WTC11 (cell line): ENCODE measurements around the gene SIGLEC12. TPM values are rescaled to one million over a fixed set of nuclear protein-coding genes. Genes with fewer than 3 reads are reported as not detected.
A peak's percentile ranks its signal among the peaks of the same experiment; 100 is the strongest.

Experiments used
- ATAC-seq: fragments of 200-7000 bp; cut with Tn5 transposase; 2 replicates; pipeline ENCODE4 v1.10.0; 2021; ENCODE audit warnings: mild to moderate bottlenecking, moderate library complexity
- CTCF ChIA-PET: fragments of 300-600 bp; sonication (Branson Sonifier 250); formaldehyde crosslinking; loops from one replicate; lab custom pipeline; 2021; ENCODE audit warnings: antibody characterized with exemption; lab: Charles Lee
- POLR2A ChIA-PET: fragments of 350-600 bp; sonication (Branson Sonifier 250); formaldehyde crosslinking; loops from one replicate; lab custom pipeline; 2021; ENCODE audit warnings: antibody characterized with exemption; lab: Charles Lee
- DNase-seq: peaks from one replicate; pipeline ENCODE4 v3.0.0; 2021; ENCODE audit warnings: low spot score
- H3K27ac Mint-ChIP-seq: 2 replicates; pipeline ENCODE4 v1.8.0; 2021; ENCODE audit warnings: mixed read lengths
- H3K27me3 Mint-ChIP-seq: 2 replicates; pipeline ENCODE4 v1.8.0; 2021; ENCODE audit warnings: low read depth, mild to moderate bottlenecking, moderate library complexity, mixed read lengths
- H3K36me3 Mint-ChIP-seq: 2 replicates; pipeline ENCODE4 v1.8.0; 2021; ENCODE audit warnings: mixed read lengths
- H3K4me1 Mint-ChIP-seq: 2 replicates; pipeline ENCODE4 v1.8.0; 2022; ENCODE audit warnings: mixed read lengths
- H3K4me3 Mint-ChIP-seq: 2 replicates; pipeline ENCODE4 v1.8.0; 2021; ENCODE audit warnings: mild to moderate bottlenecking, moderate library complexity, mixed read lengths
- H3K9me3 Mint-ChIP-seq: 2 replicates; pipeline ENCODE4 v1.8.0; 2021; ENCODE audit warnings: mixed read lengths
- ATF6 ChIP-seq: sonication (generic); formaldehyde crosslinking; IDR thresholded peaks from 2 replicates; pipeline ENCODE4 v1.8.1; 2023; ENCODE audit warnings: mild to moderate bottlenecking, missing genetic modification reagents
- CREB1 ChIP-seq: sonication (generic); formaldehyde crosslinking; IDR thresholded peaks from 2 replicates; pipeline ENCODE4 v1.8.0; 2023; ENCODE audit warnings: mild to moderate bottlenecking, missing genetic modification reagents
- CTCF ChIP-seq: fragments of 200-600 bp; IDR thresholded peaks from 2 replicates; pipeline ENCODE4 v1.8.0; 2022; ENCODE audit warnings: antibody characterized with exemption
- ELF4 ChIP-seq: sonication (generic); formaldehyde crosslinking; IDR thresholded peaks from 2 replicates; pipeline ENCODE4 v1.8.1; 2022; ENCODE audit warnings: low read depth, mild to moderate bottlenecking, moderate library complexity, missing genetic modification reagents
- GTF2I ChIP-seq: fragments of 250-450 bp; sonication (Bioruptor Pico); conservative IDR thresholded peaks from 2 replicates; pipeline ENCODE4 v1.4.0; 2021; ENCODE audit warnings: mild to moderate bottlenecking
- JUN ChIP-seq: sonication (generic); formaldehyde crosslinking; IDR thresholded peaks from 2 replicates; pipeline ENCODE4 v1.8.0; 2023; ENCODE audit warnings: mild to moderate bottlenecking, missing genetic modification reagents
- NFATC4 ChIP-seq: fragments of 250-450 bp; sonication (Bioruptor Pico); IDR thresholded peaks from 2 replicates; pipeline ENCODE4 v1.9.0; 2021; ENCODE audit warnings: mild to moderate bottlenecking
- NR2C2 ChIP-seq: sonication (generic); formaldehyde crosslinking; IDR thresholded peaks from 2 replicates; pipeline ENCODE4 v1.8.0; 2022; ENCODE audit warnings: mild to moderate bottlenecking, missing genetic modification reagents
- SOX15 ChIP-seq: fragments of 250-450 bp; sonication (Bioruptor Pico); IDR thresholded peaks from 2 replicates; pipeline ENCODE4 v1.9.0; 2021; ENCODE audit warnings: mild to moderate bottlenecking
- SP1 ChIP-seq: sonication (generic); formaldehyde crosslinking; conservative IDR thresholded peaks from 2 replicates; pipeline ENCODE4 v1.8.1; 2022; ENCODE audit warnings: missing genetic modification reagents
- TEAD1 ChIP-seq: sonication (generic); formaldehyde crosslinking; IDR thresholded peaks from 2 replicates; pipeline ENCODE4 v1.8.0; 2022; ENCODE audit warnings: mild to moderate bottlenecking, missing genetic modification reagents
- TP53 ChIP-seq: sonication (generic); formaldehyde crosslinking; IDR thresholded peaks from 2 replicates; pipeline ENCODE4 v1.8.1; 2023; ENCODE audit warnings: mild to moderate bottlenecking, missing genetic modification reagents
- USF1 ChIP-seq: sonication (generic); formaldehyde crosslinking; IDR thresholded peaks from 2 replicates; pipeline ENCODE4 v1.8.0; 2022; ENCODE audit warnings: mild to moderate bottlenecking, missing genetic modification reagents
- ZBTB21 ChIP-seq: sonication (generic); formaldehyde crosslinking; IDR thresholded peaks from 2 replicates; pipeline ENCODE4 v1.8.1; 2023; ENCODE audit warnings: mild to moderate bottlenecking, missing genetic modification reagents, borderline replicate concordance
- ZNF121 ChIP-seq: sonication (generic); formaldehyde crosslinking; IDR thresholded peaks from 2 replicates; pipeline ENCODE4 v1.8.0; 2023; ENCODE audit warnings: missing genetic modification reagents
- ZNF317 ChIP-seq: sonication (generic); formaldehyde crosslinking; IDR thresholded peaks from 2 replicates; pipeline ENCODE4 v1.8.1; 2023; ENCODE audit warnings: low read depth, mild to moderate bottlenecking, moderate library complexity, missing genetic modification reagents, borderline replicate concordance
- total RNA-seq: library from RNA; stranded (reverse); gene quantifications from 3 replicates; pipeline ENCODE4 v1.2.3, GENCODE V29; 2021
- TF ChIP-seq, protein P1 (sequence below): sonication (generic); formaldehyde crosslinking; IDR thresholded peaks from 2 replicates; pipeline ENCODE4 v1.8.1; 2022; ENCODE audit warnings: low read depth, missing genetic modification reagents, borderline replicate concordance

SIGLEC12 gene
- total RNA-seq, 1 experiment from 2014 or later, result not detected

- TF ChIP-seq USF1 (CRISPR knock-in tag) (no peak), TEAD1 (CRISPR knock-in tag) (no peak), CTCF (peak; percentile 51), ZNF121 (CRISPR knock-in tag) (no peak), ELF4 (CRISPR knock-in tag) (no peak)
- no peaks in the 10 kb centered on the region for H3K36me3 Mint-ChIP-seq
Measured at GRCh38 chr19:51511353-51511752, 9.8 kb upstream of the SIGLEC12 start.

GRCh38 chr19:51509823-51510660 is 8.4 kb upstream of the SIGLEC12 start:
- H3K27ac Mint-ChIP-seq, result no peak overlapping the region
- no peak for ATAC-seq
- H3K9me3 Mint-ChIP-seq, result no peaks in the 10 kb centered on the region
- no peak for DNase-seq
- ChIA-PET CTCF (interaction anchor here (0.8 to 1.1 kb wide), 2 partner anchors 54 to 151 kb away, joined by 3 to 5 read pairs; no protein-coding TSS in a partner anchor), POLR2A (no interaction called here)
- H3K4me3 Mint-ChIP-seq, result no peak overlapping the region
- TF ChIP-seq TP53 (CRISPR knock-in tag) (no peak), USF1 (CRISPR knock-in tag) (no peak), ZBTB21 (CRISPR knock-in tag) (no peak), SOX15 (CRISPR knock-in tag) (no peak), NR2C2 (CRISPR knock-in tag) (no peak), CREB1 (CRISPR knock-in tag) (no peak), JUN (no peak), ATF6 (CRISPR knock-in tag) (no peak), NFATC4 (CRISPR knock-in tag) (no peak), ZNF317 (CRISPR knock-in tag) (no peak), SP1 (no peak), GTF2I (CRISPR knock-in tag) (no peak)
- TF ChIP-seq, protein P1, sequence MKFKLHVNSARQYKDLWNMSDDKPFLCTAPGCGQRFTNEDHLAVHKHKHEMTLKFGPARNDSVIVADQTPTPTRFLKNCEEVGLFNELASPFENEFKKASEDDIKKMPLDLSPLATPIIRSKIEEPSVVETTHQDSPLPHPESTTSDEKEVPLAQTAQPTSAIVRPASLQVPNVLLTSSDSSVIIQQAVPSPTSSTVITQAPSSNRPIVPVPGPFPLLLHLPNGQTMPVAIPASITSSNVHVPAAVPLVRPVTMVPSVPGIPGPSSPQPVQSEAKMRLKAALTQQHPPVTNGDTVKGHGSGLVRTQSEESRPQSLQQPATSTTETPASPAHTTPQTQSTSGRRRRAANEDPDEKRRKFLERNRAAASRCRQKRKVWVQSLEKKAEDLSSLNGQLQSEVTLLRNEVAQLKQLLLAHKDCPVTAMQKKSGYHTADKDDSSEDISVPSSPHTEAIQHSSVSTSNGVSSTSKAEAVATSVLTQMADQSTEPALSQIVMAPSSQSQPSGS (CRISPR knock-in tag), result no peak
- no peaks in the 10 kb centered on the region for H3K4me1 Mint-ChIP-seq
- H3K27me3 Mint-ChIP-seq, result peaks cover 36% of the 10 kb centered on the region
- H3K36me3 Mint-ChIP-seq, result no peaks in the 10 kb centered on the region

More at GRCh38 chr19:51511353-51511752, 9.8 kb upstream of the SIGLEC12 start:
- H3K9me3 Mint-ChIP-seq, result no peaks in the 10 kb centered on the region
- no peak overlapping the region for H3K27ac Mint-ChIP-seq
- POLR2A ChIA-PET, result interaction anchor here (0.7 kb wide), 1 partner anchor 21 kb away, joined by 3 read pairs; no protein-coding TSS in a partner anchor
- no peak overlapping the region for H3K4me3 Mint-ChIP-seq
- peaks cover 27% of the 10 kb centered on the region for H3K27me3 Mint-ChIP-seq
- DNase-seq (peak; percentile 72), ATAC-seq (peak; percentile 88)
- no peaks in the 10 kb centered on the region for H3K4me1 Mint-ChIP-seq
- CTCF ChIA-PET, result interaction anchor here (0.7 kb wide), 1 partner anchor 83 kb away, joined by 3 read pairs; no protein-coding TSS in a partner anchor
